ENCODE data around the gene CIAO2A. TPM values are rescaled to one million over a fixed set of nuclear protein-coding genes. Genes with fewer than 3 reads are reported as not detected.

Gene CIAO2A
- total RNA-seq, 2 donors from 2014 or later: 88.7 to 98.3 TPM

DNA sequence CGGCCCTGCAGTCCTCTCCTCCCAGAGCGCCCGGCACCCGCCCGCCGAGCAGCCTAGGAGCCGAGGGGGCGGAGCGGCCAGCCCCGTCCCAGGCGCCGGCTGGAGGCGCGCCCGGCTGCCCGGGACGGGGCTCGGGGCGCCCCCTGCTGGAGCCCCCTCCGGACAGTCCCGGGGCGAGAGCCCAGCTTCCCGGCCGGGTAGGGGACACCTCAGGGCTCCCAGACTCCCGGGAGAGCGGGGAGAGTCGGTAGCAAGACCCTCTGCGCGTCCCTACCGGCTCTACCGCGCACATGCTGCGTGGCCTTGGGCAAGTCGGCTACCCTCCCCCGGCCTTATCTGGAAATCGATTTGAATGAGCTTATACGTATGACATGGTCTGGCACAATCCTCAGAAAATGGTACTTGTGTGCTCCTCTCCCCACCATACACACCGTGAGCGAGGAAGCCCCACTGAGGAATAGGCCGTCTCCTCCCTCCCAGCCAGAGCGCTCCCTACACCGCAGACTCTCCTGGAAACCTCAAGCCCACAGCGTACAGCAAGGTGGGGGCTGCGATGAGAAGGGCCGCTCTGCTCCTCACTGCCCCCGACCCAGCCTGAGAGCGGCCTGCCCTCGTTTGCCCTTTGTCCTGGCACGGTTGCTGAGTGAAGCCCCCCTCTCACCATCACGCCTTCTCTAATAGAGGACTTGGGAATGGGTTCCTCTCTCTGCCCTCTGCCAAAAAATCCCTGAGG lies 47.1 kb downstream of the CIAO2A start, which contains the start of gene DAPK2:
Gene DAPK2, minus strand, starts transcription at position 65 of the 733 bp plus-strand sequence. CDS start 6,224 bp downstream, outside the sequence.
- H3K9me3 ChIP-seq: no peaks in the 10 kb centered on the region
- intact Hi-C loops (cut with DNase I): loop anchor here (5.0 kb wide), 2 partner anchors 99 to 294 kb away; no protein-coding TSS in a partner anchor
- H3K36me3 ChIP-seq: no peaks in the 10 kb centered on the region
- peak within 1 kb of the TSS; percentile 77 to 89 for H3K9ac ChIP-seq (ENCODE audit: low read depth in 2 of 2, low read length in 2 of 2)
- H3K4me3 ChIP-seq: peak within 1 kb of the TSS; percentile 66
- no peaks in the 10 kb centered on the region for H3K27me3 ChIP-seq
- TF ChIP-seq, protein P1, sequence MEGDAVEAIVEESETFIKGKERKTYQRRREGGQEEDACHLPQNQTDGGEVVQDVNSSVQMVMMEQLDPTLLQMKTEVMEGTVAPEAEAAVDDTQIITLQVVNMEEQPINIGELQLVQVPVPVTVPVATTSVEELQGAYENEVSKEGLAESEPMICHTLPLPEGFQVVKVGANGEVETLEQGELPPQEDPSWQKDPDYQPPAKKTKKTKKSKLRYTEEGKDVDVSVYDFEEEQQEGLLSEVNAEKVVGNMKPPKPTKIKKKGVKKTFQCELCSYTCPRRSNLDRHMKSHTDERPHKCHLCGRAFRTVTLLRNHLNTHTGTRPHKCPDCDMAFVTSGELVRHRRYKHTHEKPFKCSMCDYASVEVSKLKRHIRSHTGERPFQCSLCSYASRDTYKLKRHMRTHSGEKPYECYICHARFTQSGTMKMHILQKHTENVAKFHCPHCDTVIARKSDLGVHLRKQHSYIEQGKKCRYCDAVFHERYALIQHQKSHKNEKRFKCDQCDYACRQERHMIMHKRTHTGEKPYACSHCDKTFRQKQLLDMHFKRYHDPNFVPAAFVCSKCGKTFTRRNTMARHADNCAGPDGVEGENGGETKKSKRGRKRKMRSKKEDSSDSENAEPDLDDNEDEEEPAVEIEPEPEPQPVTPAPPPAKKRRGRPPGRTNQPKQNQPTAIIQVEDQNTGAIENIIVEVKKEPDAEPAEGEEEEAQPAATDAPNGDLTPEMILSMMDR (IDR thresholded peaks at IDR 0.05): peak; percentile 78
- peak; percentile 78 for DNase-seq
- peaks cover 12% of the 10 kb centered on the region for H3K4me1 ChIP-seq
- H3K27ac ChIP-seq: no peak within 1 kb of the TSS

DNA sequence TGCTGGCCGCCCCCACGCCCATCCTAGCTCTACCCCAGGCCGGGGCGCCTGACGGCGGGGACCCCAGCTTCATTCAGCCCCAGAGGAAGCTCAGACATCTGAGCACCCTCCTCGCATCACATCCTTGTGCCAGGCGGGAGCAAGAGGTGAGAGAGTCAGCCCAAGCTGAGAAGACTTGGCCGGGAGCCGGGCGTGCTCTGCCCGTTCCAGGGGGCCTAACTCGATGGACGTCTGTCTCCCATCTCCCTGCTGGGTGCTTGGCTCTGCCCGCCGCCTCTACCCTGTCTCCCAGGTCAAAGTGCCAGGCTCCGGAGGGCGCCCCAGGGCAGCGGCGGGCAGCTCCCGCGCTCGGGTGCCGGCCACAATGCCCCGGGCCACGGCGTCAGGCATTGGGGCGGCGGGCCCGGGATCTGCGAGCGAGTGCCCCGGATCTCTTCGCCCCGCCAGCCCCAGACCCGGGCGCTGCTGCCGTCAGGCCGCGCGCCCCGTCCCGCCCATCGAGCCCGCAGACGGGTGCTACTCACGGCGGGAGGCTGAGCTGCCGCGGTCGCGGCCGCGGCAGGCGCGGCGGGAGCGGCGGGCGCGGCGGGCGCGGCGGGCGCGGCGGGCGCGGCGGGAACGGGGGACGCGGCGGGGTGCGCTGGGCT lies 47.7 kb downstream of the CIAO2A start:
- peak overlapping the region; percentile 77 to 89 for H3K9ac ChIP-seq (ENCODE audit: low read depth in 2 of 2, low read length in 2 of 2)
- TF ChIP-seq, protein P1 (IDR thresholded peaks at IDR 0.05): no peak
- intact Hi-C loops (cut with DNase I): loop anchor here (5.0 kb wide), 2 partner anchors 99 to 294 kb away; no protein-coding TSS in a partner anchor
- peak; percentile 46 for DNase-seq
- H3K9me3 ChIP-seq: no peaks in the 10 kb centered on the region
- H3K27me3 ChIP-seq: no peaks in the 10 kb centered on the region
- H3K36me3 ChIP-seq: no peaks in the 10 kb centered on the region
- H3K4me3 ChIP-seq: peak overlapping the region; percentile 66
- H3K27ac ChIP-seq: no peak overlapping the region
- peaks cover 12% of the 10 kb centered on the region for H3K4me1 ChIP-seq

DNA sequence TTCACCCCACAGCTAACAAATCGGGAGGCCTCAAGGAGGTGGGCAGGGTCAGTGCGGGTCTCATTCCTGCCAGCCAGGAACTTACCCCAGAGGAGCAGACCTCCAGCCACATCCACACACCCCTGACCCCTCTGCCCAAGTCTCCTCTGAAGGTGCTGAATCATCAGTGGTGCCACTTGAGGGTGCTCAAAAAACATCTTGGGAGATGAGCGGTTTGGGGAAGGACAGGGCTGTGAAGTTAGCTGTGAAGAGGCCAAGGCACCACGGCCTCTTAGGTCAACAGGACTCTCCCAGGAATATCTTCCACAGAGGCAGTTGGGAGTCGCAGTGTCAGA lies 48.6 kb downstream of the CIAO2A start:
- no peak overlapping the region for H3K27ac ChIP-seq

DNA sequence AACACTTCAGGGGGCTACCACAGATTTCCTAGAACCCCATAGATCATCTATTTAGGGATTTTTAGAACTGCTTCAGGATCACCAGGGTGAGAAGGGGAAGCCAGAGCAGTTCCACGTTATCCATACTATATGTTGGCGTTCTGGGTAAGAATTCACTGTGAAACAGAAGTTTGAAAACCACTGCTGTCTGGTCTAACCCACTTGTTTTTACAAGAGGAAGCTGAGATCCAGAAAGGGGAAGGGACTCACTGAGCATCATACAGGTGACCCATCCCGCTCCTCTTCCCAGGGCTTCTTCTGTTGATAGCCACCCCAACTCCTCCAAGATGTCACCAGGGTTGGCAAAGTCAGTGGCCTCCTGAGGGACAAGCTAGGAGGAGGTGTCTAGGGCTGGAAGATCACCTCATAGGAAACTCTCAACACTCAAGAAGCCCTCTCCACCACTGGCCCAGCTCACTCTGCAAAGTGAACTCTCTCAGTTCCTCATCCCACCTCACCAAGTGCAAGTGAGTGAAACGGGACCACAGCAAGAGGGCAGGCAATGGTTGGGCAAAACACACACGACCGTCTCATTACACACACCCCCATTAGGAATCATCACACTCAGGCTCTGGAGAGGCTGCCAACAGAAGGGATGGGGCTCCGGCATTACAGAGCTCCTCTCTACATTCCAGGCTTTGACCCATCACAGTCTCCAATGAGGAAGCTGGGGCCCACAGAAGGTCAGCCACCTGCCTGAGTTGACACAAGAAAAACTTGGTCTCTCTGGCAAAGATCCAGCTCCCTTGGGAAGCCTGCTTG lies 49.1 kb downstream of the CIAO2A start:
- peak; percentile 30 for DNase-seq
- H3K4me1 ChIP-seq: peaks cover 12% of the 10 kb centered on the region
- intact Hi-C loops (cut with DNase I): loop anchor here (5.0 kb wide), 2 partner anchors 97 to 292 kb away; no protein-coding TSS in a partner anchor

More for the DNA sequence above, 48.6 kb downstream of the CIAO2A start:
- Histone ChIP-seq H3K9me3 (no peaks in the 10 kb centered on the region), H3K4me3 (peak overlapping the region; percentile 66), H3K4me1 (peaks cover 12% of the 10 kb centered on the region), H3K36me3 (no peaks in the 10 kb centered on the region), H3K9ac (ENCODE audit: low read depth in 2 of 2, low read length in 2 of 2) (peak overlapping the region; percentile 77 to 89), H3K27me3 (no peaks in the 10 kb centered on the region)
- TF ChIP-seq, protein P1 (IDR thresholded peaks at IDR 0.05): no peak
- intact Hi-C loops (cut with DNase I): loop anchor here (5.0 kb wide), 2 partner anchors 98 to 293 kb away; no protein-coding TSS in a partner anchor
- no peak for DNase-seq

More for the DNA sequence above, 49.1 kb downstream of the CIAO2A start:
- Histone ChIP-seq H3K36me3 (no peaks in the 10 kb centered on the region), H3K4me3 (peak overlapping the region; percentile 66), H3K9ac (ENCODE audit: low read depth in 2 of 2, low read length in 2 of 2) (peak overlapping the region in 1 of 2 donors; percentile 77), H3K9me3 (no peaks in the 10 kb centered on the region), H3K27ac (no peak overlapping the region), H3K27me3 (no peaks in the 10 kb centered on the region)
- TF ChIP-seq, protein P1 (IDR thresholded peaks at IDR 0.05): no peak

All from colonic mucosa (tissue), 4 donors.